ENCODE measurements around the gene NDUFS7. TPM values are rescaled to one million over a fixed set of nuclear protein-coding genes. Genes with fewer than 3 reads are reported as not detected.

Gene NDUFS7
- total and polyA plus RNA-seq, 9 of the 15 experiments (the other 6 are each of a cell fraction or from before 2014, with no cell fraction given), result 6.0 to 271 (median 60.6) TPM

GRCh38 chr19:1438035-1438932, 54.6 kb downstream of the NDUFS7 start, which contains the start of gene RPS15 (continued):
- TF ChIP-seq, protein P1, sequence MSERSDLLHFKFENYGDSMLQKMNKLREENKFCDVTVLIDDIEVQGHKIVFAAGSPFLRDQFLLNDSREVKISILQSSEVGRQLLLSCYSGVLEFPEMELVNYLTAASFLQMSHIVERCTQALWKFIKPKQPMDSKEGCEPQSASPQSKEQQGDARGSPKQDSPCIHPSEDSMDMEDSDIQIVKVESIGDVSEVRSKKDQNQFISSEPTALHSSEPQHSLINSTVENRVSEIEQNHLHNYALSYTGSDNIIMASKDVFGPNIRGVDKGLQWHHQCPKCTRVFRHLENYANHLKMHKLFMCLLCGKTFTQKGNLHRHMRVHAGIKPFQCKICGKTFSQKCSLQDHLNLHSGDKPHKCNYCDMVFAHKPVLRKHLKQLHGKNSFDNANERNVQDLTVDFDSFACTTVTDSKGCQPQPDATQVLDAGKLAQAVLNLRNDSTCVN (CRISPR knock-in tag; IDR thresholded peaks at IDR 0.05), result peak; percentile 55; the same call in 1 of the 2 replicates
- TF ChIP-seq ZNF699 (CRISPR knock-in tag; IDR thresholded peaks at IDR 0.05; ENCODE audit: insufficient replicate concordance) (no peak), MAFG (tag; conservative IDR thresholded peaks at IDR 0.05) (no peak), ELF1 (tag; IDR thresholded peaks at IDR 0.05) (peak; percentile 94), PYGO2 (tag; IDR thresholded peaks at IDR 0.05) (no peak), TBP (optimal IDR thresholded peaks at IDR 0.05; ENCODE audit: low read depth, low read length) (peak; percentile 98), HDAC6 (IDR thresholded peaks at IDR 0.05; ENCODE audit: low read depth, low read length) (0 out of 2 replicates have a peak, but pooled peaks have one; percentile 15), MTA2 (IDR thresholded peaks at IDR 0.05; ENCODE audit: low read depth) (no peak), E2F3 (CRISPR knock-in tag; IDR thresholded peaks at IDR 0.05) (peak; percentile 93), KLF16 (IDR thresholded peaks at IDR 0.05) (peak; percentile 75; the same call in 1 of the 2 replicates), ATF7 (IDR thresholded peaks at IDR 0.05) (peak; percentile 87), ZNF224 (CRISPR knock-in tag; IDR thresholded peaks at IDR 0.05) (no peak), REST (IDR thresholded peaks at IDR 0.05; ENCODE audit: borderline replicate concordance) (peak; percentile 41; the same call in 1 of the 2 replicates), REST (CRISPR knock-in tag; IDR thresholded peaks at IDR 0.05; ENCODE audit: low read depth) (peak; percentile 68; the same call in 1 of the 2 replicates), NRF1 (conservative IDR thresholded peaks at IDR 0.05 in 1 of 2, IDR thresholded peaks at IDR 0.05 in 1 of 2) (peak; percentile 88 to 91), ARHGAP35 (IDR thresholded peaks at IDR 0.05; ENCODE audit: partially characterized antibody) (peak; percentile 91)
- TF ChIP-seq, protein P2, sequence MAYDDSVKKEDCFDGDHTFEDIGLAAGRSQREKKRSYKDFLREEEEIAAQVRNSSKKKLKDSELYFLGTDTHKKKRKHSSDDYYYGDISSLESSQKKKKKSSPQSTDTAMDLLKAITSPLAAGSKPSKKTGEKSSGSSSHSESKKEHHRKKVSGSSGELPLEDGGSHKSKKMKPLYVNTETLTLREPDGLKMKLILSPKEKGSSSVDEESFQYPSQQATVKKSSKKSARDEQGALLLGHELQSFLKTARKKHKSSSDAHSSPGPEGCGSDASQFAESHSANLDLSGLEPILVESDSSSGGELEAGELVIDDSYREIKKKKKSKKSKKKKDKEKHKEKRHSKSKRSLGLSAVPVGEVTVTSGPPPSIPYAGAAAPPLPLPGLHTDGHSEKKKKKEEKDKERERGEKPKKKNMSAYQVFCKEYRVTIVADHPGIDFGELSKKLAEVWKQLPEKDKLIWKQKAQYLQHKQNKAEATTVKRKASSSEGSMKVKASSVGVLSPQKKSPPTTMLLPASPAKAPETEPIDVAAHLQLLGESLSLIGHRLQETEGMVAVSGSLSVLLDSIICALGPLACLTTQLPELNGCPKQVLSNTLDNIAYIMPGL (CRISPR knock-in tag; IDR thresholded peaks at IDR 0.05), result peak; percentile 59; the same call in 1 of the 2 replicates
